PFSK-1 (cell line): ENCODE measurements around the gene TAF7.

Source experiments
- POLR2AphosphoS5 ChIP-seq: IDR thresholded peaks from 2 replicates; pipeline ENCODE4 v1.6.1; 2012; ENCODE audit warnings: low read depth, mild to moderate bottlenecking, control low read depth, low read length, moderate library complexity
- SIN3A ChIP-seq: IDR thresholded peaks from 2 replicates; pipeline ENCODE4 v1.6.1; 2012; ENCODE audit warnings: mild to moderate bottlenecking, low read length, moderate library complexity, borderline replicate concordance; ENCODE audit not compliant: insufficient read depth
- TAF1 ChIP-seq: IDR thresholded peaks from 2 replicates; pipeline ENCODE4 v1.6.1; 2012; ENCODE audit warnings: low read length, control low read depth, borderline replicate concordance; ENCODE audit not compliant: insufficient read depth
- TF ChIP-seq, protein P1 (sequence below), 2 experiments: IDR thresholded peaks; 2 replicates each; pipeline versions ENCODE4 v1.6.1 to v1.8.0; 2011 to 2012; ENCODE audit warnings: low read depth in 2 of 2, low read length in 2 of 2, control low read depth in 1 of 2, inconsistent platforms in 1 of 2, mild to moderate bottlenecking in 1 of 2, moderate library complexity in 1 of 2; ENCODE audit not compliant: insufficient read depth in 1 of 2

DNA sequence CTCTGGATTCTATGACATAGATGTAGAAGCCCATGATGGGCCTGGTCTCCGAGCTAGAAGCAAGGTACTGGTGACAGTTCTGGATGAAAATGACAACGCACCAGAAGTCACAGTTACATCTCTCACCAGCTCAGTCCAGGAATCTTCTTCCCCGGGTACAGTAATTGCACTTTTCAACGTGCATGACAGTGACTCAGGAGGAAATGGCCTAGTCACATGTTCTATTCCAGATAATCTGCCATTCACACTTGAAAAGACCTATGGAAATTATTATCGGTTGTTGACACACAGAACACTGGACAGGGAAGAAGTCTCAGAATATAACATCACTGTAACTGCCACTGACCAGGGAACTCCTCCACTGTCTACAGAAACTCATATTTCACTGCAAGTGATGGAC lies 35.5 kb upstream of the TAF7 start:
- TF ChIP-seq POLR2AphosphoS5 (no peak), TAF1 (no peak), SIN3A (no peak)
- TF ChIP-seq, protein P1, sequence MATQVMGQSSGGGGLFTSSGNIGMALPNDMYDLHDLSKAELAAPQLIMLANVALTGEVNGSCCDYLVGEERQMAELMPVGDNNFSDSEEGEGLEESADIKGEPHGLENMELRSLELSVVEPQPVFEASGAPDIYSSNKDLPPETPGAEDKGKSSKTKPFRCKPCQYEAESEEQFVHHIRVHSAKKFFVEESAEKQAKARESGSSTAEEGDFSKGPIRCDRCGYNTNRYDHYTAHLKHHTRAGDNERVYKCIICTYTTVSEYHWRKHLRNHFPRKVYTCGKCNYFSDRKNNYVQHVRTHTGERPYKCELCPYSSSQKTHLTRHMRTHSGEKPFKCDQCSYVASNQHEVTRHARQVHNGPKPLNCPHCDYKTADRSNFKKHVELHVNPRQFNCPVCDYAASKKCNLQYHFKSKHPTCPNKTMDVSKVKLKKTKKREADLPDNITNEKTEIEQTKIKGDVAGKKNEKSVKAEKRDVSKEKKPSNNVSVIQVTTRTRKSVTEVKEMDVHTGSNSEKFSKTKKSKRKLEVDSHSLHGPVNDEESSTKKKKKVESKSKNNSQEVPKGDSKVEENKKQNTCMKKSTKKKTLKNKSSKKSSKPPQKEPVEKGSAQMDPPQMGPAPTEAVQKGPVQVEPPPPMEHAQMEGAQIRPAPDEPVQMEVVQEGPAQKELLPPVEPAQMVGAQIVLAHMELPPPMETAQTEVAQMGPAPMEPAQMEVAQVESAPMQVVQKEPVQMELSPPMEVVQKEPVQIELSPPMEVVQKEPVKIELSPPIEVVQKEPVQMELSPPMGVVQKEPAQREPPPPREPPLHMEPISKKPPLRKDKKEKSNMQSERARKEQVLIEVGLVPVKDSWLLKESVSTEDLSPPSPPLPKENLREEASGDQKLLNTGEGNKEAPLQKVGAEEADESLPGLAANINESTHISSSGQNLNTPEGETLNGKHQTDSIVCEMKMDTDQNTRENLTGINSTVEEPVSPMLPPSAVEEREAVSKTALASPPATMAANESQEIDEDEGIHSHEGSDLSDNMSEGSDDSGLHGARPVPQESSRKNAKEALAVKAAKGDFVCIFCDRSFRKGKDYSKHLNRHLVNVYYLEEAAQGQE (IDR thresholded peaks at IDR 0.05; ENCODE audit: insufficient read depth in 1 of 2, low read depth in 2 of 2, low read length in 2 of 2), result no peak
